Neural cell (in vitro differentiated cells): ENCODE results near the gene APH1B. TPM values are rescaled to one million over a fixed set of nuclear protein-coding genes. Genes with fewer than 3 reads are reported as not detected.

Experiments used
- H2AFZ ChIP-seq: fragments of 200-600, 300-800 bp; sonication (generic), shearing (Covaris generic); 2 replicates; pipeline ENCODE4 v1.6.0; 2014; ENCODE audit warnings: low read depth, mild to moderate bottlenecking, antibody characterized with exemption, low read length, moderate library complexity
- H3F3A ChIP-seq: fragments of 200-600 bp; shearing (Covaris generic); 2 replicates; pipeline ENCODE4 v1.6.1; 2016; ENCODE audit warnings: mild to moderate bottlenecking, moderate library complexity, mixed read lengths, antibody characterized with exemption, low read length; ENCODE audit not compliant: insufficient read depth, poor library complexity, severe bottlenecking
- H3K27ac ChIP-seq: fragments of 200-600, 300-800 bp; sonication (generic), shearing (Covaris generic); 2 replicates; pipeline ENCODE4 v1.5.1; 2014; ENCODE audit warnings: mild to moderate bottlenecking, low read length, moderate library complexity
- H3K27me3 ChIP-seq: fragments of 300-800, 200-600 bp; sonication (generic), shearing (Covaris generic); 2 replicates; pipeline ENCODE4 v1.6.0; 2014; ENCODE audit warnings: mild to moderate bottlenecking, low read depth, low read length, moderate library complexity; ENCODE audit not compliant: insufficient read depth
- H3K36me3 ChIP-seq: fragments of 300-800, 200-600 bp; sonication (generic), shearing (Covaris generic); 2 replicates; pipeline ENCODE4 v1.5.1; 2014; ENCODE audit warnings: mild to moderate bottlenecking, antibody characterized with exemption, low read length, moderate library complexity; ENCODE audit not compliant: insufficient read depth
- H3K4me2 ChIP-seq: fragments of 300-800, 200-600 bp; sonication (generic), shearing (Covaris generic); 2 replicates; pipeline ENCODE4 v1.6.0; 2014; ENCODE audit warnings: mild to moderate bottlenecking, low read length
- H3K4me3 ChIP-seq: fragments of 300-800, 200-600 bp; sonication (generic), shearing (Covaris generic); 2 replicates; pipeline ENCODE4 v1.5.1; 2014; ENCODE audit warnings: mild to moderate bottlenecking, low read length, moderate library complexity
- H3K79me2 ChIP-seq: fragments of 200-600 bp; shearing (Covaris generic); replicated peaks from 2 replicates; pipeline ENCODE4 v1.6.0; 2014; ENCODE audit warnings: mild to moderate bottlenecking, low read length, moderate library complexity; ENCODE audit not compliant: insufficient read depth
- H3K9ac ChIP-seq: fragments of 300-800, 200-600 bp; sonication (generic), shearing (Covaris generic); 2 replicates; pipeline ENCODE4 v1.6.1; 2016; ENCODE audit warnings: mild to moderate bottlenecking, low read length, mixed read lengths
- H3K9me2 ChIP-seq: fragments of 200-600 bp; shearing (Covaris generic); 2 replicates; pipeline ENCODE4 v1.6.1; 2016; ENCODE audit warnings: mild to moderate bottlenecking, low read length, mixed read lengths; ENCODE audit not compliant: insufficient read depth
- H3K9me3 ChIP-seq: fragments of 200-600, 300-800 bp; sonication (generic), shearing (Covaris generic); 2 replicates; pipeline ENCODE4 v1.6.1; 2016; ENCODE audit warnings: mild to moderate bottlenecking, mixed run types, low read length, moderate library complexity, mixed read lengths
- H4K20me1 ChIP-seq: fragments of 200-600 bp; shearing (Covaris generic); 2 replicates; pipeline ENCODE4 v1.6.1; 2016; ENCODE audit warnings: mild to moderate bottlenecking, mixed run types; ENCODE audit not compliant: insufficient read depth
- EP300 ChIP-seq: fragments of 450-650 bp; conservative IDR thresholded peaks from 2 replicates; pipeline ENCODE4 v1.6.1; 2014; ENCODE audit warnings: antibody characterized with exemption, mild to moderate bottlenecking, moderate library complexity; ENCODE audit not compliant: poor library complexity, severe bottlenecking
- EZH2 ChIP-seq: fragments of 200-600, 300-800 bp; shearing (Covaris generic), sonication (generic); IDR thresholded peaks from 2 replicates; pipeline ENCODE4 v1.6.1; 2014; ENCODE audit warnings: antibody characterized with exemption, low read length, borderline replicate concordance, mild to moderate bottlenecking; ENCODE audit not compliant: insufficient read depth, poor library complexity, severe bottlenecking
- MXI1 ChIP-seq: fragments of 450-650 bp; conservative IDR thresholded peaks from 2 replicates; pipeline ENCODE4 v1.6.1; 2014; ENCODE audit warnings: antibody characterized with exemption, mild to moderate bottlenecking; ENCODE audit not compliant: poor library complexity, severe bottlenecking
- POLR2AphosphoS5 ChIP-seq: IDR thresholded peaks from 2 replicates; pipeline ENCODE4 v1.6.1; 2012
- RAD21 ChIP-seq: fragments of 450-650 bp; conservative IDR thresholded peaks from 2 replicates; pipeline ENCODE4 v1.6.1; 2014; ENCODE audit warnings: antibody characterized with exemption, mild to moderate bottlenecking, moderate library complexity
- SMC3 ChIP-seq: fragments of 450-650 bp; conservative IDR thresholded peaks from 2 replicates; pipeline ENCODE4 v1.6.1; 2014; ENCODE audit warnings: antibody characterized with exemption, mild to moderate bottlenecking, moderate library complexity; ENCODE audit not compliant: poor library complexity
- TAF1 ChIP-seq: IDR thresholded peaks from 2 replicates; pipeline ENCODE4 v1.6.1; 2012; ENCODE audit warnings: low read depth
- polyA plus RNA-seq: library from polyadenylated mRNA; depleted of rRNA; stranded (reverse); fragments of >200 nt; gene quantifications from 2 replicates; pipeline ENCODE4 v1.2.3, GENCODE V29; 2014
- TF ChIP-seq, protein P1 (sequence below): IDR thresholded peaks from 2 replicates; pipeline ENCODE4 v1.6.1; 2012; ENCODE audit warnings: borderline replicate concordance
- TF ChIP-seq, protein P2 (sequence below): fragments of 450-650 bp; IDR thresholded peaks from 2 replicates; pipeline ENCODE4 v1.5.1; 2014; ENCODE audit warnings: antibody characterized with exemption, mild to moderate bottlenecking, moderate library complexity; ENCODE audit not compliant: poor library complexity, severe bottlenecking

APH1B gene
- polyA plus RNA-seq, 1 donor from 2014 or later, result 14.6 TPM

DNA sequence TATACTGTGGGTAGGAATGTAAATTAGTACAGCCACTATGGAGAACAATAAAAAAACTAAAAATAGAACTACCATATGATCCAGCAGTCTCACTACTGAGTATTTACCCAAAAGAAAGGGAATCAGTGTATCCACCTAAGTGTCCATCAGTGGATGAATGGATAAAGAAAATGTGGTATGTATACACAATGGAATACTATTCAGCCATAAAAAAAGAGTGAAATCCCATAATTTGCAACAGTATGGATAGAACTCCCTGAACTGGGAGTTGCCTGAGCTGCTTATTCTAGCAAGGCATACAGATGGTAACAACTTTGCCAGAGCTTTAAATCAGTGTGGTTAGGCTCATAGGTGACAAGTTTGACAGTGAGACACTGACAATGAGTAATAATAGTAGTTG is 16.1 kb upstream of the APH1B start:
- Histone ChIP-seq H3K36me3 (peaks cover 6% of the 10 kb centered on the region), H3K9me3 (no peaks in the 10 kb centered on the region), H3F3A (peaks cover 5% of the 10 kb centered on the region), H3K4me2 (no peak overlapping the region), H3K9me2 (no peaks in the 10 kb centered on the region), H4K20me1 (no peaks in the 10 kb centered on the region), H3K27ac (no peak overlapping the region), H2AFZ (no peak overlapping the region), H3K79me2 (no peaks in the 10 kb centered on the region), H3K27me3 (no peaks in the 10 kb centered on the region), H3K4me3 (no peak overlapping the region), H3K9ac (no peak overlapping the region)
- TF ChIP-seq POLR2AphosphoS5, result no peak
- TF ChIP-seq, protein P1, sequence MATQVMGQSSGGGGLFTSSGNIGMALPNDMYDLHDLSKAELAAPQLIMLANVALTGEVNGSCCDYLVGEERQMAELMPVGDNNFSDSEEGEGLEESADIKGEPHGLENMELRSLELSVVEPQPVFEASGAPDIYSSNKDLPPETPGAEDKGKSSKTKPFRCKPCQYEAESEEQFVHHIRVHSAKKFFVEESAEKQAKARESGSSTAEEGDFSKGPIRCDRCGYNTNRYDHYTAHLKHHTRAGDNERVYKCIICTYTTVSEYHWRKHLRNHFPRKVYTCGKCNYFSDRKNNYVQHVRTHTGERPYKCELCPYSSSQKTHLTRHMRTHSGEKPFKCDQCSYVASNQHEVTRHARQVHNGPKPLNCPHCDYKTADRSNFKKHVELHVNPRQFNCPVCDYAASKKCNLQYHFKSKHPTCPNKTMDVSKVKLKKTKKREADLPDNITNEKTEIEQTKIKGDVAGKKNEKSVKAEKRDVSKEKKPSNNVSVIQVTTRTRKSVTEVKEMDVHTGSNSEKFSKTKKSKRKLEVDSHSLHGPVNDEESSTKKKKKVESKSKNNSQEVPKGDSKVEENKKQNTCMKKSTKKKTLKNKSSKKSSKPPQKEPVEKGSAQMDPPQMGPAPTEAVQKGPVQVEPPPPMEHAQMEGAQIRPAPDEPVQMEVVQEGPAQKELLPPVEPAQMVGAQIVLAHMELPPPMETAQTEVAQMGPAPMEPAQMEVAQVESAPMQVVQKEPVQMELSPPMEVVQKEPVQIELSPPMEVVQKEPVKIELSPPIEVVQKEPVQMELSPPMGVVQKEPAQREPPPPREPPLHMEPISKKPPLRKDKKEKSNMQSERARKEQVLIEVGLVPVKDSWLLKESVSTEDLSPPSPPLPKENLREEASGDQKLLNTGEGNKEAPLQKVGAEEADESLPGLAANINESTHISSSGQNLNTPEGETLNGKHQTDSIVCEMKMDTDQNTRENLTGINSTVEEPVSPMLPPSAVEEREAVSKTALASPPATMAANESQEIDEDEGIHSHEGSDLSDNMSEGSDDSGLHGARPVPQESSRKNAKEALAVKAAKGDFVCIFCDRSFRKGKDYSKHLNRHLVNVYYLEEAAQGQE, result no peak
- TF ChIP-seq, protein P2, sequence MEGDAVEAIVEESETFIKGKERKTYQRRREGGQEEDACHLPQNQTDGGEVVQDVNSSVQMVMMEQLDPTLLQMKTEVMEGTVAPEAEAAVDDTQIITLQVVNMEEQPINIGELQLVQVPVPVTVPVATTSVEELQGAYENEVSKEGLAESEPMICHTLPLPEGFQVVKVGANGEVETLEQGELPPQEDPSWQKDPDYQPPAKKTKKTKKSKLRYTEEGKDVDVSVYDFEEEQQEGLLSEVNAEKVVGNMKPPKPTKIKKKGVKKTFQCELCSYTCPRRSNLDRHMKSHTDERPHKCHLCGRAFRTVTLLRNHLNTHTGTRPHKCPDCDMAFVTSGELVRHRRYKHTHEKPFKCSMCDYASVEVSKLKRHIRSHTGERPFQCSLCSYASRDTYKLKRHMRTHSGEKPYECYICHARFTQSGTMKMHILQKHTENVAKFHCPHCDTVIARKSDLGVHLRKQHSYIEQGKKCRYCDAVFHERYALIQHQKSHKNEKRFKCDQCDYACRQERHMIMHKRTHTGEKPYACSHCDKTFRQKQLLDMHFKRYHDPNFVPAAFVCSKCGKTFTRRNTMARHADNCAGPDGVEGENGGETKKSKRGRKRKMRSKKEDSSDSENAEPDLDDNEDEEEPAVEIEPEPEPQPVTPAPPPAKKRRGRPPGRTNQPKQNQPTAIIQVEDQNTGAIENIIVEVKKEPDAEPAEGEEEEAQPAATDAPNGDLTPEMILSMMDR, result no peak
- TF ChIP-seq MXI1, result no peak
- TF ChIP-seq SMC3, result no peak
- TF ChIP-seq EZH2, result no peak
- TF ChIP-seq EP300, result no peak
- TF ChIP-seq TAF1, result no peak
- TF ChIP-seq RAD21, result no peak

DNA sequence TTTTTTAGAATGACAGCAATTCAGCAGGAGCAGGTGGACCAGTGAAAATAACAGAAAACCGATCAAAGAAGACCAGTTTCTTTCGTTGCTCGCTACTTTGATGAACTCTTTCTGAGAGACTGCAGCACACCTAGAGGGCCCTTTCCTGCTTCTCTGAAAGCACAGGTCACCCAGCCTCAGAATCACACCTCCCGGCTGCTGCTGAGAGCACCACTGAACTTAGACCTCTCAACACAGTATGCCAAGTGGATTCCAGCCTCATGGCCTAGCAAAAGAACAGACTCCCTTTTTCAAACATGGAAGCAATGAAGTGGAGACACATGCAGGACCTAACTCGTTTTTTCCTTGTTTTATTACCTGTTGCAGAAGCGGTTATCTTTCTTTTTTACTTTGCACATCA is 13.9 kb upstream of the APH1B start:
- H3K27ac ChIP-seq, result no peak overlapping the region
- no peaks in the 10 kb centered on the region for H3K9me3 ChIP-seq
- peaks cover 3% of the 10 kb centered on the region for H3F3A ChIP-seq
- H3K36me3 ChIP-seq, result peaks cover 6% of the 10 kb centered on the region
- H3K9me2 ChIP-seq, result no peaks in the 10 kb centered on the region
- H3K9ac ChIP-seq, result no peak overlapping the region
- no peaks in the 10 kb centered on the region for H4K20me1 ChIP-seq
- H3K4me3 ChIP-seq, result no peak overlapping the region
- no peak overlapping the region for H2AFZ ChIP-seq
- TF ChIP-seq SMC3, result no peak
- TF ChIP-seq RAD21, result no peak
- TF ChIP-seq MXI1, result no peak
- TF ChIP-seq POLR2AphosphoS5, result no peak
- no peak for TF ChIP-seq EP300
- TF ChIP-seq, protein P2, result no peak
- TF ChIP-seq EZH2, result no peak
- no peak overlapping the region for H3K4me2 ChIP-seq
- H3K27me3 ChIP-seq, result no peaks in the 10 kb centered on the region
- H3K79me2 ChIP-seq, result no peaks in the 10 kb centered on the region
